ENCODE measurements around the gene NTSR1. TPM values are rescaled to one million over a fixed set of nuclear protein-coding genes. Genes with fewer than 3 reads are reported as not detected.

NTSR1 gene
- total and polyA plus RNA-seq, 2 of the 13 experiments (the other 11 are each of a cell fraction or from before 2014, with no cell fraction given): 0.09 to 0.12 TPM

DNA sequence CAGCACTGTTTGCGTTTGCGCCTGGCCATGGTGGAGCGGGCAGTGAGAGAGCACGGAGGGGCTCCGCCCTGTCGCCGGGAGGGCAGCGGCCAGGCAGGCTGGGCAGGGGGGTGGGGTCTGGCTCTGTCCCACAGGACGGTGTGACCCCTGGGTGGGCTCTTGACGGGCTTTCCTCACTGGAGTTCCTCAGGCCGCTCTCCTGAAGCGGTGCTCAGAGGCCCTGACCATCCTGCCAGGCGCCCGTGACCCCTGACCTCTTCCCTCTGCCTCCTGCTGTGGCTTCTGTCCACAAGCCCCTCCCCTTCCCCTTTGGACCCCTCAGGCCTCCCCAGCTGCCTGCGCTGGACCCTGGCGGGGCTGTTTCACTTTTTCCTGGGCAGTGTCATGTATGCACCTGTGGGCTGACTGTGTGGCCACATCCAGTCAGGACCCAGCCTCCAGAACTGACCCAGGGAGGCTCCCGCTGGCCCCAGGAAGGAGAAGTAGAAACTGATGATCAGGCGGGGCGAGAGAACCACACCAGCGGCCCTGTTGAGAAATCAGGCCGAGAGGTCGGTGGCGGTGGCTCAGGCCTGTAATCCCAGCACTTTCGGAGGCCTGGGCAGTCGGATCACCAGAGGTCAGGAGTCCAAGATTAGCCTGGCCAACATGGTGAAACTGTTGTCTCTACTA lies 97.2 kb downstream of the NTSR1 start (continued):
- TF ChIP-seq ZSCAN29 (CRISPR knock-in tag; conservative IDR thresholded peaks at IDR 0.05) (peak; percentile 92), ZNF615 (CRISPR knock-in tag; IDR thresholded peaks at IDR 0.05; ENCODE audit: borderline replicate concordance) (0 out of 2 replicates have a peak, but pooled peaks have one; percentile 44), DNMT1 (CRISPR knock-in tag; IDR thresholded peaks at IDR 0.05) (0 out of 2 replicates have a peak, but pooled peaks have one; percentile 58), ZNF143 (CRISPR knock-in tag; IDR thresholded peaks at IDR 0.05) (no peak; the same call in 1 of the 2 replicates), ZNF460 (CRISPR knock-in tag; IDR thresholded peaks at IDR 0.05; ENCODE audit: borderline replicate concordance) (peak; percentile 44; the same call in 1 of the 2 replicates), ZNF737 (CRISPR knock-in tag; IDR thresholded peaks at IDR 0.05; ENCODE audit: borderline replicate concordance) (0 out of 2 replicates have a peak, but pooled peaks have one; percentile 28), ZNF224 (CRISPR knock-in tag; IDR thresholded peaks at IDR 0.05) (peak; percentile 43), RBM22 (optimal IDR thresholded peaks at IDR 0.05; ENCODE audit: low read length) (no peak), ZNF10 (CRISPR knock-in tag; IDR thresholded peaks at IDR 0.05; ENCODE audit: borderline replicate concordance, low read depth) (no peak), ZNF264 (CRISPR knock-in tag; IDR thresholded peaks at IDR 0.05) (peak; percentile 96), MLLT10 (CRISPR knock-in tag; IDR thresholded peaks at IDR 0.05) (no peak), SALL1 (CRISPR knock-in tag; IDR thresholded peaks at IDR 0.05) (peak; percentile 84), ZNF83 (CRISPR knock-in tag; IDR thresholded peaks at IDR 0.05; ENCODE audit: borderline replicate concordance) (no peak), EHMT2 (IDR thresholded peaks at IDR 0.05; ENCODE audit: borderline replicate concordance, low read depth, low read length) (no peak), MIER3 (CRISPR knock-in tag; IDR thresholded peaks at IDR 0.05; ENCODE audit: borderline replicate concordance) (peak; percentile 93), HOXA5 (CRISPR knock-in tag; IDR thresholded peaks at IDR 0.05) (0 out of 2 replicates have a peak, but pooled peaks have one; percentile 46), TBP (CRISPR knock-in tag; IDR thresholded peaks at IDR 0.05) (peak; percentile 85; the same call in 1 of the 2 replicates), CHD2 (IDR thresholded peaks at IDR 0.05; ENCODE audit: low read depth, low read length) (no peak), ATF7 (IDR thresholded peaks at IDR 0.05) (no peak), ATF7 (CRISPR knock-in tag; IDR thresholded peaks at IDR 0.05) (peak; percentile 59; the same call in 1 of the 2 replicates)
- TF ChIP-seq, protein P1, sequence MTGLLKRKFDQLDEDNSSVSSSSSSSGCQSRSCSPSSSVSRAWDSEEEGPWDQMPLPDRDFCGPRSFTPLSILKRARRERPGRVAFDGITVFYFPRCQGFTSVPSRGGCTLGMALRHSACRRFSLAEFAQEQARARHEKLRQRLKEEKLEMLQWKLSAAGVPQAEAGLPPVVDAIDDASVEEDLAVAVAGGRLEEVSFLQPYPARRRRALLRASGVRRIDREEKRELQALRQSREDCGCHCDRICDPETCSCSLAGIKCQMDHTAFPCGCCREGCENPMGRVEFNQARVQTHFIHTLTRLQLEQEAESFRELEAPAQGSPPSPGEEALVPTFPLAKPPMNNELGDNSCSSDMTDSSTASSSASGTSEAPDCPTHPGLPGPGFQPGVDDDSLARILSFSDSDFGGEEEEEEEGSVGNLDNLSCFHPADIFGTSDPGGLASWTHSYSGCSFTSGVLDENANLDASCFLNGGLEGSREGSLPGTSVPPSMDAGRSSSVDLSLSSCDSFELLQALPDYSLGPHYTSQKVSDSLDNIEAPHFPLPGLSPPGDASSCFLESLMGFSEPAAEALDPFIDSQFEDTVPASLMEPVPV (CRISPR knock-in tag; IDR thresholded peaks at IDR 0.05): no peak; the same call in 1 of the 2 replicates
- TF ChIP-seq, protein P2, sequence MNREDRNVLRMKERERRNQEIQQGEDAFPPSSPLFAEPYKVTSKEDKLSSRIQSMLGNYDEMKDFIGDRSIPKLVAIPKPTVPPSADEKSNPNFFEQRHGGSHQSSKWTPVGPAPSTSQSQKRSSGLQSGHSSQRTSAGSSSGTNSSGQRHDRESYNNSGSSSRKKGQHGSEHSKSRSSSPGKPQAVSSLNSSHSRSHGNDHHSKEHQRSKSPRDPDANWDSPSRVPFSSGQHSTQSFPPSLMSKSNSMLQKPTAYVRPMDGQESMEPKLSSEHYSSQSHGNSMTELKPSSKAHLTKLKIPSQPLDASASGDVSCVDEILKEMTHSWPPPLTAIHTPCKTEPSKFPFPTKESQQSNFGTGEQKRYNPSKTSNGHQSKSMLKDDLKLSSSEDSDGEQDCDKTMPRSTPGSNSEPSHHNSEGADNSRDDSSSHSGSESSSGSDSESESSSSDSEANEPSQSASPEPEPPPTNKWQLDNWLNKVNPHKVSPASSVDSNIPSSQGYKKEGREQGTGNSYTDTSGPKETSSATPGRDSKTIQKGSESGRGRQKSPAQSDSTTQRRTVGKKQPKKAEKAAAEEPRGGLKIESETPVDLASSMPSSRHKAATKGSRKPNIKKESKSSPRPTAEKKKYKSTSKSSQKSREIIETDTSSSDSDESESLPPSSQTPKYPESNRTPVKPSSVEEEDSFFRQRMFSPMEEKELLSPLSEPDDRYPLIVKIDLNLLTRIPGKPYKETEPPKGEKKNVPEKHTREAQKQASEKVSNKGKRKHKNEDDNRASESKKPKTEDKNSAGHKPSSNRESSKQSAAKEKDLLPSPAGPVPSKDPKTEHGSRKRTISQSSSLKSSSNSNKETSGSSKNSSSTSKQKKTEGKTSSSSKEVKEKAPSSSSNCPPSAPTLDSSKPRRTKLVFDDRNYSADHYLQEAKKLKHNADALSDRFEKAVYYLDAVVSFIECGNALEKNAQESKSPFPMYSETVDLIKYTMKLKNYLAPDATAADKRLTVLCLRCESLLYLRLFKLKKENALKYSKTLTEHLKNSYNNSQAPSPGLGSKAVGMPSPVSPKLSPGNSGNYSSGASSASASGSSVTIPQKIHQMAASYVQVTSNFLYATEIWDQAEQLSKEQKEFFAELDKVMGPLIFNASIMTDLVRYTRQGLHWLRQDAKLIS (CRISPR knock-in tag; IDR thresholded peaks at IDR 0.05): peak; percentile 74
- TF ChIP-seq, protein P3, sequence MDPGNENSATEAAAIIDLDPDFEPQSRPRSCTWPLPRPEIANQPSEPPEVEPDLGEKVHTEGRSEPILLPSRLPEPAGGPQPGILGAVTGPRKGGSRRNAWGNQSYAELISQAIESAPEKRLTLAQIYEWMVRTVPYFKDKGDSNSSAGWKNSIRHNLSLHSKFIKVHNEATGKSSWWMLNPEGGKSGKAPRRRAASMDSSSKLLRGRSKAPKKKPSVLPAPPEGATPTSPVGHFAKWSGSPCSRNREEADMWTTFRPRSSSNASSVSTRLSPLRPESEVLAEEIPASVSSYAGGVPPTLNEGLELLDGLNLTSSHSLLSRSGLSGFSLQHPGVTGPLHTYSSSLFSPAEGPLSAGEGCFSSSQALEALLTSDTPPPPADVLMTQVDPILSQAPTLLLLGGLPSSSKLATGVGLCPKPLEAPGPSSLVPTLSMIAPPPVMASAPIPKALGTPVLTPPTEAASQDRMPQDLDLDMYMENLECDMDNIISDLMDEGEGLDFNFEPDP (CRISPR knock-in tag; conservative IDR thresholded peaks at IDR 0.05): no peak
